HG02970 (cell line): ENCODE data around the gene SQSTM1.
A peak's percentile ranks its signal among the peaks of the same experiment; 100 is the strongest.

Experiments used
- ATAC-seq: cut with Tn5 transposase; IDR thresholded peaks from one replicate; pipeline ENCODE4 v1.9.1; 2021; ENCODE audit warnings: mild to moderate bottlenecking, moderate library complexity, moderate number of reproducible peaks; ENCODE audit not compliant: unreplicated experiment, low FRiP score

SQSTM1 gene

GRCh38 chr5:179841621-179842020 lies 20.9 kb downstream of the SQSTM1 start:
- ATAC-seq: no peak

GRCh38 chr5:179852993-179853547 lies 32.4 kb downstream of the SQSTM1 start:
- no peak for ATAC-seq

- ATAC-seq: no peak
Measured at GRCh38 chr5:179854356-179854755, 33.7 kb downstream of the SQSTM1 start.

- peak; percentile 33 for ATAC-seq
Measured at GRCh38 chr5:179858241-179858585, 37.5 kb downstream of the SQSTM1 start.

- ATAC-seq: peak; percentile 94
Measured at GRCh38 chr5:179858586-179859427, 38.1 kb downstream of the SQSTM1 start, which contains the start of gene MRNIP. MRNIP (minus strand) TSS chr5:179858817; CDS start chr5:179858796, 21 bp downstream.

GRCh38 chr5:179860301-179860700 lies 39.6 kb downstream of the SQSTM1 start:
- ATAC-seq: no peak

- no peak for ATAC-seq
Measured at GRCh38 chr5:179862296-179862695, 41.6 kb downstream of the SQSTM1 start.

- ATAC-seq: no peak
Measured at GRCh38 chr5:179862891-179863290, 42.2 kb downstream of the SQSTM1 start.

- no peak for ATAC-seq
Measured at GRCh38 chr5:179863449-179864085, 42.9 kb downstream of the SQSTM1 start.

GRCh38 chr5:179864686-179865085 lies 44.0 kb downstream of the SQSTM1 start:
- no peak for ATAC-seq

- no peak for ATAC-seq
Measured at GRCh38 chr5:179865491-179866240, 45.0 kb downstream of the SQSTM1 start.

GRCh38 chr5:179866241-179867078 lies 45.8 kb downstream of the SQSTM1 start:
- no peak for ATAC-seq

GRCh38 chr5:179867079-179867465 lies 46.4 kb downstream of the SQSTM1 start:
- no peak for ATAC-seq

- no peak for ATAC-seq
Measured at GRCh38 chr5:179867476-179867875, 46.8 kb downstream of the SQSTM1 start.

- no peak for ATAC-seq
Measured at GRCh38 chr5:179868541-179868940, 47.8 kb downstream of the SQSTM1 start.

- ATAC-seq: no peak
Measured at GRCh38 chr5:179869101-179869500, 48.4 kb downstream of the SQSTM1 start.

- ATAC-seq: no peak
Measured at GRCh38 chr5:179869641-179870402, 49.1 kb downstream of the SQSTM1 start.

GRCh38 chr5:179870403-179870903 lies 49.7 kb downstream of the SQSTM1 start:
- no peak for ATAC-seq

GRCh38 chr5:179870952-179871351 lies 50.2 kb downstream of the SQSTM1 start:
- ATAC-seq: no peak
